ENCODE results near the gene AMZ1.
"Not testable (repeated sequence)": the region's sequence is repeated elsewhere in the genome, so short reads cannot be mapped to it uniquely, and the experiment has no call there.

AMZ1 gene

GRCh38 chr7:2711895-2712675 lies 24.1 kb downstream of the AMZ1 start:
- DNase-seq (ENCODE audit: low read depth) = no peak

- no peak for DNase-seq (ENCODE audit: low read depth)
These were observed 25.4 kb downstream of the AMZ1 start for GRCh38 chr7:2713370-2713769.

- DNase-seq (ENCODE audit: low read depth) = no peak
These were observed 26.0 kb downstream of the AMZ1 start for GRCh38 chr7:2713978-2714377.

- no peak for DNase-seq (ENCODE audit: low read depth)
These were observed 26.6 kb downstream of the AMZ1 start for GRCh38 chr7:2714636-2715035.

- no peak for DNase-seq (ENCODE audit: low read depth)
These were observed 27.6 kb downstream of the AMZ1 start for GRCh38 chr7:2715341-2716231.

- no peak for DNase-seq (ENCODE audit: low read depth)
These were observed 28.5 kb downstream of the AMZ1 start for GRCh38 chr7:2716488-2716887.

GRCh38 chr7:2716906-2717292 lies 28.9 kb downstream of the AMZ1 start:
- no peak for DNase-seq (ENCODE audit: low read depth)

GRCh38 chr7:2717293-2718261 lies 29.6 kb downstream of the AMZ1 start:
- DNase-seq (ENCODE audit: low read depth) = no peak

- no peak for DNase-seq (ENCODE audit: low read depth)
These were observed 30.4 kb downstream of the AMZ1 start for GRCh38 chr7:2718296-2718965.

- no peak for DNase-seq (ENCODE audit: low read depth)
These were observed 31.0 kb downstream of the AMZ1 start for GRCh38 chr7:2719007-2719406.

GRCh38 chr7:2720024-2720423 lies 32.0 kb downstream of the AMZ1 start:
- no peak for DNase-seq (ENCODE audit: low read depth)

- no peak for DNase-seq (ENCODE audit: low read depth)
These were observed 33.8 kb downstream of the AMZ1 start for GRCh38 chr7:2721842-2722241.

GRCh38 chr7:2722591-2722990 lies 34.6 kb downstream of the AMZ1 start:
- DNase-seq (ENCODE audit: low read depth) = no peak

GRCh38 chr7:2723138-2723850 lies 35.3 kb downstream of the AMZ1 start:
- DNase-seq (ENCODE audit: low read depth) = no peak

GRCh38 chr7:2724036-2724435 lies 36.0 kb downstream of the AMZ1 start:
- DNase-seq (ENCODE audit: low read depth) = not testable (repeated sequence)

GRCh38 chr7:2724453-2725177 lies 36.6 kb downstream of the AMZ1 start:
- no peak for DNase-seq (ENCODE audit: low read depth)

- no peak for DNase-seq (ENCODE audit: low read depth)
These were observed 37.4 kb downstream of the AMZ1 start for GRCh38 chr7:2725178-2726105.

GRCh38 chr7:2726316-2727018 lies 38.5 kb downstream of the AMZ1 start:
- DNase-seq (ENCODE audit: low read depth) = no peak

Measured in stimulated activated CD8-positive, alpha-beta memory T cell treated with anti-CD3 and anti-CD28 coated beads, Interleukin-7, amount 100 ng/mL, for 24 hours (primary cell).